NCI-H128 (cell line): ENCODE data around the gene NUP205.
A peak's percentile ranks its signal among the peaks of the same experiment; 100 is the strongest.

Source experiments
- DNase-seq: peaks from one replicate; lab custom pipeline; 2025; ENCODE audit not compliant: unreplicated experiment; lab: John Stamatoyannopoulos, UW

Gene NUP205, protein sequence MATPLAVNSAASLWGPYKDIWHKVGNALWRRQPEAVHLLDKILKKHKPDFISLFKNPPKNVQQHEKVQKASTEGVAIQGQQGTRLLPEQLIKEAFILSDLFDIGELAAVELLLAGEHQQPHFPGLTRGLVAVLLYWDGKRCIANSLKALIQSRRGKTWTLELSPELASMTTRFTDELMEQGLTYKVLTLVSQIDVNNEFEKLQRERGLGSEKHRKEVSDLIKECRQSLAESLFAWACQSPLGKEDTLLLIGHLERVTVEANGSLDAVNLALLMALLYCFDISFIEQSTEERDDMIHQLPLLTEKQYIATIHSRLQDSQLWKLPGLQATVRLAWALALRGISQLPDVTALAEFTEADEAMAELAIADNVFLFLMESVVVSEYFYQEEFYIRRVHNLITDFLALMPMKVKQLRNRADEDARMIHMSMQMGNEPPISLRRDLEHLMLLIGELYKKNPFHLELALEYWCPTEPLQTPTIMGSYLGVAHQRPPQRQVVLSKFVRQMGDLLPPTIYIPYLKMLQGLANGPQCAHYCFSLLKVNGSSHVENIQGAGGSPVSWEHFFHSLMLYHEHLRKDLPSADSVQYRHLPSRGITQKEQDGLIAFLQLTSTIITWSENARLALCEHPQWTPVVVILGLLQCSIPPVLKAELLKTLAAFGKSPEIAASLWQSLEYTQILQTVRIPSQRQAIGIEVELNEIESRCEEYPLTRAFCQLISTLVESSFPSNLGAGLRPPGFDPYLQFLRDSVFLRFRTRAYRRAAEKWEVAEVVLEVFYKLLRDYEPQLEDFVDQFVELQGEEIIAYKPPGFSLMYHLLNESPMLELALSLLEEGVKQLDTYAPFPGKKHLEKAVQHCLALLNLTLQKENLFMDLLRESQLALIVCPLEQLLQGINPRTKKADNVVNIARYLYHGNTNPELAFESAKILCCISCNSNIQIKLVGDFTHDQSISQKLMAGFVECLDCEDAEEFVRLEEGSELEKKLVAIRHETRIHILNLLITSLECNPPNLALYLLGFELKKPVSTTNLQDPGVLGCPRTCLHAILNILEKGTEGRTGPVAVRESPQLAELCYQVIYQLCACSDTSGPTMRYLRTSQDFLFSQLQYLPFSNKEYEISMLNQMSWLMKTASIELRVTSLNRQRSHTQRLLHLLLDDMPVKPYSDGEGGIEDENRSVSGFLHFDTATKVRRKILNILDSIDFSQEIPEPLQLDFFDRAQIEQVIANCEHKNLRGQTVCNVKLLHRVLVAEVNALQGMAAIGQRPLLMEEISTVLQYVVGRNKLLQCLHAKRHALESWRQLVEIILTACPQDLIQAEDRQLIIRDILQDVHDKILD (N-terminal part only)

DNA sequence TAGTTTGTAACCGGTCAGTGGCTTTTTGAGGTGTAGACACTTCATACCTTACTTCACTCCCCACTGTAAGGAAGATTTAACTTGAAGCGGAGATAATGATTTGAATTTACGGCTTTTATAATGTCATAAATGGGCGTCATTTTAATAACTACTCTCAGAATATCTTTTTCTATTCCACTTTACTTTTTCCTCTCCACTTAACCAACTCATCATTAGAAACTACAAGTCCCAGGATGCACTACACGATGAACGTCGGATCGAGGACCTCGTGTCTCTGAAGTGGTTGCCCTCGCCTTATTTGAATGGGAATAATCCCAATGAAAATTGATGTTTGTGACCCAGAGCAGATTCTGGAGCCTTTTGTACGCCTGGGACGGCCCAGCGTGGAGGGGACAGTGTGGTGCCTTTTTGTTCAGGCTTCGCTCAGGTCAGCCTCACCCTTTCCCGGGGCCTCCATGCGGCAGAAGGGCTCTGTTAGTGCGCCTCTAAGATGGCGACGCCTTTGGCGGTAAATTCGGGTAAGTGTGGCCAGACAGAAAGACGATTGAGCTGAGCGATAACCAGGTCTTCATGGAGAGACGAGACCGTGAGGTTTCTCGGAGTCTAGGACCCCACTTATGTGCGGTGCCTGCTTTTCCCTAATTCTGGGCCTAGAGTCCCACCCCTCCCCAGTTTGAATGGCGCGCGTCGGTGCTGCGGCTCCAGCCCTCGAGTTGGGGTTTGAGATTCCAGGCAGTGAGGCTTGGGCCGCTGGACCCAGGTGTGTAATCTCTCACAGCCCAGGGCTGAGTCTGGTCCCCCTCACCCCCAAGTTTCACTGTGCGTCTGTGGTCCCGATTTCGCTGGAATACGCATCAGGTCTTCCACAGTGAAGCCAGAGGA lies at the start of gene NUP205:
Gene NUP205 (plus strand): TSS at position 463 of the 882 bp plus-strand sequence. CDS start 28 bp downstream, at position 491.
- DNase-seq, result peak; percentile 78

DNA sequence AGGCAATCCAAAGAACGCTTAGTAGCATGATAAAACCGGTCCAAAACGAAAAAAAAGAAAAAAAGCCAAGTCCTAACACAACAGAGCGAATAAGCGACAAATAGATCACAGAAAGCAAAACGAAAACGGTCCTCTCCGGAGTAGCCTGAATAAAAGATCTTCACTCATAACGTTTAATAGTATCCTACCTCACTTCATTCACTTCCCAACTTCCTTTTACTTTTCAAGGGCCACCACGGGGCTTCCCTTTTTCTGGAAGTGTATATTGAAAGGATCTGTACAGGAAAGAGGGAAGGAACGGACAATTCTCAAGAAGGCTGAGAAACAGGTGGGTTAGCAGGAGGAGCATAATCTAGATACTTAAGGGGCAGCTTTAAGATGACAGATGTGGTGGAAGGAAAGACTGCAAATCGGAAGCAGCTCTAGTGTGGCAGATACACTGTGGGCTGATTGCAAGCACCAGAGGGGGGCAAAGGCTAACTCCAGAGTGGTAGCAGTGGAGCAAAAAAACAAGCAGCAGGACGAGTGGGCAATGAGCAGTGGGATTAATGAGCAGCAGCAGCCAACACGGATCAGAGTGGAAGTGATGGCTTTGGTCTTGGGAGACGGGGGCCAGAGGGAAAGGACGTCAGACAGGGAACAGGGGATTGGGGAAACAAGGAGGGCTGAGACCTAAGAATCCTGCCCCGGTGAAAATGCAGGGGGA lies 48.7 kb upstream of the NUP205 start:
- DNase-seq, result no peak

DNA sequence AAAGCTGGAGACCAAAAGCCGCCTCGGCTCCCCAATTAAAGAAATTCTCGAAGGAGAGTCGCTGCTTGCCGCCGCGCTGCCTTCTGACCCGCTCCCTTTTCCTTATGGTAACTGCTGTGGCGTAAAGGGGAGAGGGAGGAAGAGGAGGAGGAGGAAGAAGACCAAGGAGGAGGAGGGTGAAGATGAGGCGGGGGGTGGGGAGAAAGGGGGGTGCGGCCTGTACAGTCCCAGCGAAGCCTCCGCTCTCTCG lies 48.2 kb upstream of the NUP205 start:
- DNase-seq, result no peak

DNA sequence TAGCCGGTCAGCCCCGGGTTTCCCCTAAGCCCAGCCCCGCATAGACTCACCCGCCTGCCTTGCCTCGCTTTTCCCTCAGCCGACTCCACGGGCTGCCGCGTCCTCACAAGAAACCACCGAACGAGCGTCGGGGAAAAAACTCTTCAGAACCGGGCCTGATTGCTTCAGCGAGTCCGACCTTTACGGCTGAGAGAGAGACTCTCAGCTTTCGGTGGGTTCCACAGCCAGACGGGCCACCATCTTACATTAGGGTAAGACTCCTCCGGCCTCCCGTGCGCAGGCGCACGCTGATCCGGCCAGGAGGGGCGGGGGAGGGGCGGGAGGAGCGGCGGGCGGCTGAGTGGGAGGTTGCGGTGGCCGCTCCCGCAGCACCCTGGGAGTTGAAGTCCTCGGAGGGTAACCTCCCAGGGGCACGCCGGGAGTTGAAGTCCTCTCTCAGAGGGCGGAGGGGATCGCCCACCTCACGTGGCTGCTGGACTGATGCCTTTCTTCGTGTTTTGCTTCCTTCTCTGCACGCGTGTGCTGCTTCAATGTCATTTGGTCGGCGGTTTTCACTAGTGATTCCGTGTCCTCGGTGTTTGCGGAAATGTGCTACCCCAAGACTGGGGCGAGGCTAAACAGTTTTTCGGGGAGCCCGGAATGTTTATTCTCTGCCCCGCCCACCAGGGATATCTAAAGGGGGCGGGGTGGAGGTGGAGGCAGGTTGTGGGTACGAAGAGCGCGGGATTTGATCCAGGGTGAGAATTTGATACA lies 47.7 kb upstream of the NUP205 start, which contains the start of gene CNOT4:
Gene CNOT4 (minus strand): TSS at position 264 of the 753 bp plus-strand sequence. CDS start 71,771 bp downstream, outside the sequence.
- DNase-seq, result peak; percentile 88

DNA sequence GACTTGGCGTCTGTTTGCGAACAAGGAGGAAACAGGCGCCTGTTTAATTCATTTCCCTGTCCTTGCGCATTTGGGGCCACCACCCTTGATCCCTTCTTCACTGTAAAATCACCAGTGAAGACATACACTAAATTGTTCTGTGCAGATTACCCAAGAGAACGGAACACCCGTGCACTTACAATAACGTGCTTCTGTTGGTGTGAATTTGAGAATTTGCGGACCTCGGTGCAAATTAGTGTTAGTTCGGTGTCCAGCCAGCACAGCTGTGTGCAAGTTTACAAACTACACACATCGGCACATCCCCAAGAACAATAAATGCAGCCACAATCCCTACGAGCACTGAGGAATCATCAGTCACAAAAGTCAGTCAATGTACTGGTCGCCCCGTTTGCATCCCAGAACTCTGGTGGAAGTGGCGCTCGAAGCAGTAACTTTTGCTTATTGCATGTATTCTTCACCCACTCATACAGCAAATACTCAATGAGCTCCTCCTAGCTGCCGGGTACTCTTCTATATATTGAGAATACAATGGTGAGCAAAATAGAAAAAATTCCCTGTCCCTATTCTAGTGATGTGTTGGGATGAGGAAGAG lies 47.0 kb upstream of the NUP205 start:
- DNase-seq, result no peak

DNA sequence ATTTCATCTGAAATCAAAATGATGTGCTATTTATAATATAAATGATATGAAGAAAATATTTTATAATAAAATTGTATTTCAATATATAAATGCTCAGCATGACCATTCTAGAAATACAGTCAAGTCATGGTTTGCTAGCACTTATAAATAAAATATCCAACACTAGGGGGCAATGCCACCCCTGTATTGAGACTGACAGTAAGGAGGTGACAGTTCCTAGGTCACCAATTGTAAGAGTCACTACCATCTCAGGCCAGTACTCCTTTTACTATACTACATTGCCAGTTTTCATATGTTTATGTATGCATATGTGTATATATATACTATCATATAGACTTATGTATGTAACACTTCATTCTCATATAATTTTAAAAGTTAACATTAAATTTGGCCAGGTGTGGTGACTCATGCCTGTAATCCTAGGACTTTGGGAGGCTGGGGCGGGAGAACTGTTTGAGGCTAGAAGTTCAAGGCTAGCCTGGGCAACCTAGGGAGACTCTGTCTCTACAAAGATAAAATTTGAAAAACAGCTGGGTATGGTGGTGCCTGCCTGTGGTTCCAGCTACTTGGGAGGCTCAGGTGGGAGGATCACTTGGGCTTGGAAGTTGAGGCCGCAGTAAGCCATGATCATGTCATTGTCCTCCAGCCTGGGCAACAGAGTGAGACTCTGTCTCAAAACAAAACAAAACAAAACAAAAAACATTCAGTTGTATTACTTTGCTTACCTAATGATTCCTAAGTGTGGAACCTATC lies 45.4 kb upstream of the NUP205 start:
- no peak for DNase-seq

DNA sequence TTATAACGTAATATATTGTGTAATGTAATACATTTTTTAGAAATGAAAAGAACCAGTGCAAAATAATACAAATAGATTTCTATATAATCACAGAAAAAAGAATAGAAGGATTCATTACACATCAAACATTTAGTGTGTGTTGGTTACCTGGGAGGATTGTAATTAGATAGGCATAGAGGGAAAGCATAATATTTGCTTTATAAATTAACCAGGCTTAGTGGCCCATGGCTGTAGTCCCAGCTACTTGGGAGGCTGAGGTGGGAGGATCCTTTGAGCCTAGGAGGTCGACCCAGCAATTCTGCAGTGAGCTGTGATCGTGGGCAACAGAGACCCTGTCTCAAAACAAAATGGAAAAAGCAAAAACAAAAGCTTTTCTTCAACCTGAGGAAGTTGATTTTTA lies 42.9 kb upstream of the NUP205 start:
- DNase-seq, result no peak

DNA sequence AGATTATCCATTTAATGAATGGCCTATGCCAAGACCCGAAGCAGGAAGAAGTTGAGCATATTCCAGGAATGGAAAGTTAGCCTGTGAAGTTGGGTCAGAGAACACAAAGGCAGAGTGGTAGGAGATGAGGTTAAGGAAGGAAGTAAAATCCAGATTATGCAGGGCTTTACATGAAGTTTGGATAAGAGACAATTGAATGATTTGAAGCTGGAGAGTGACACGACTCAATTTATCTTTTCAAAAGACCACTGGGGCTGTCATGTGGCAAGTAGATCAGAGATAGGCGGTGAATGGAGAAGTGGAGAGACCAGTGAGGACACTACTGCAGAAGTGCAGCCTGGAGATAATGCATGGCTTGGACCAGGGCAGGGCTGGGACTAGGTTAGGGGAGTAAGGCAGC lies 40.7 kb upstream of the NUP205 start:
- no peak for DNase-seq

DNA sequence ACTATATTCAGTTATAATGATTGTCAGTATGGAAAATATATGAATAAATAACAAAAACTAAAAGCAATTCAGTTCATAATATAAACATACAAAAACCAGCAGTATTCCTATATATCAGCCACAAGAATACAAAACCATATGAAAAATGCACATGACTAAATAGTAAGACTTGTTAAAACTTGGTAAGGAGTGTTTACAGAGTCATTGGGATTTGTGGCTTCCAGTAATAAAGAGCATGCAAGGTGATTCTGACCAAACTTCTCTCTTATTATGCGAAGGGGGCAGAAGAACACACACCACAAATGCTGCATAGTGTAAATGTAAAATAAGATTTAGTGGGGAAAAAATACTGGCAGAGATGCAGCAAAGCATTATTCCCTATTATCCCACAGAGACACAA lies 39.0 kb upstream of the NUP205 start:
- no peak for DNase-seq

DNA sequence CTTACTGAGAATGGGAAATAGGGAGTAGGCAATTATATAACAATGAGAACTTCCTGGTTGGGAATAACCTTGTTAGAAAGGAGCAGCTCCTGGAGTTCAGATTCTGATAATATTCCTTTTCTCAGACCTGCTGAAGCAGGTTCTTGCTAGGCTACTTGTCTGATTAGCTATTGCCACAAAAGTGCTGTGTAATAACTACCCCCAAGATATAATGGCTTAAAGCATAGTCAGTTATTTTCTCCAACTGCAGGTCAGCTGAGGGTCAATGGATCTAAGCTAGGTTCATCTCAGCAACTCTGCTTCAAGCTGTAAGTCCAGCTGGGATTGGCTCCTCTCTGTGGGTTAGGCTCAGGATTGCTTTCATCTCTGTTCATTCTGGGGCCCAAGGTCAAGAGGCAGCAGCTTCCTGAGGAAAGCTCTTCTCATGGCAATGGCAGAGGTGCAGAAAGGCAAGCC lies 38.5 kb upstream of the NUP205 start:
- no peak for DNase-seq

DNA sequence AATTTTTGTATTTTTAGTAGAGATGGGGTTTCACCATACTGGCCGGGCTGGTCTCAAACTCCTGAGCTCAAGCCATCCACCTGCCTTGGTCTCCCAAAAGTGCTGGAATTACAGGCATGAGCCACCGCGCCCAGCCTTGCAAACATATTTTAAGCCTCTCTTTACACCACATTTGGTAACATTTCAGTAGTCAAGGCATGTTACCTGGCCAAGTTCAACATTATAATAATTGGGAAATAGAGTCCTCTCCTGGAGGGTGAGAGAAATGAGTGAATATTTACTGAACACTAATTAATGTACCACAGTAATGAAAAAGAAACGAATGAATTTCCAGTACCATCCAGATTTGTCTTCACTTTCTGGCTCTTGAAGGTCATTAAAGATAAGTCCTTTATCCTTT lies 37.8 kb upstream of the NUP205 start:
- DNase-seq, result no peak

DNA sequence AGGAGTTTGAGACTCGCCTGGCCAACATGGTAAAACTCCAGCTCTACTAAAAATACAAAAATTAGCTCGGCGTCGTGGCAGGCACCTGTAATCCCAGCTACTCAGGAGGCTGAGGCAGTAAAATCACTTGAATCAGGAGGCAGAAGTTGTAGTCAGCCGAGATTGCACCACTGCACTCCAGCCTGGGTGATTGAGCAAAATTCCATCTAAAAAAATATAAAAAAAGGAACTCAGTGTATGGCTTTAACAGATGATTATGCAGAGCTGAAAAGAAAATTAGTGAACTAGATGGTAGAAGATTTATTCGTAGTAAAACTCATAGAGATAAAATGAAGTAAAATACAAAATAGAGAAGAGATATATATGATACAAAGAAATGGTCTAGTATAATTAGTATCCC lies 35.2 kb upstream of the NUP205 start:
- no peak for DNase-seq

DNA sequence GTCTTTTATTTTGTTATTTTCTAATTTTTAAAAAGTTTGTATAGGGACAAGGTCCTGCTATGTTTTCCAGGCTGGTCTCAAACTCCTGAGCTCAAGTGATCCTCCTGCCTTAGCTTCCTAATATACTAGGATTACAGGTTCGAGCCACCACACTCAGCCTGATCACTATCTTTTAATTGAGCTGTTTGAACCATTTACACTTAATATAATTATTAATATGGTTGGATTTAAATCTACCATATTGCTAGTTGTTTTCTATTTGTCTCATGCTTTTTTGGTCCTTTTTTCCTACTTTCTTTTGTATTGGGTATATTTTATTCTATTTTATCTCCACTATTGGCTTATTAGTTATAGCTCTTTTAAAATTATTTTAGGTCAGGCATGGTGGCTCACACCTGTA lies 34.6 kb upstream of the NUP205 start:
- no peak for DNase-seq

DNA sequence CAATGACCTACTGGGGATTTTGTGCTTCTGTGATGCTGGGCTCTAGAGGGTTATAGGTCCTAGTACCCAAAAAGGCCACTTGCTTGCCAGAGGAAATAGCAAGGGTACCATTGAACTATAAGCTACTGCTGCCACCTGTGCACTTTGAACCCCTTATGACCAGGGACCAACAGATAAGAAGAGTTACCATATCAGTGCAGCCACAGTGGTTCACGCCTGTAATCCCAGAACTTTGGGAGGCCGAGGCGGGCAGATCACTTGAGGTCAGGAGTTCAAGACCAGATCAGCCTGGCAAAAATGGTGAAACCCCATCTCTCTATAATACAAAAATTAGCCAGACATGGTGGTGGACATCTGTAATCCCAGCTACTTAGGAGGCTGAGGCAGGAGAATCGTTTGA lies 32.3 kb upstream of the NUP205 start:
- DNase-seq, result no peak

DNA sequence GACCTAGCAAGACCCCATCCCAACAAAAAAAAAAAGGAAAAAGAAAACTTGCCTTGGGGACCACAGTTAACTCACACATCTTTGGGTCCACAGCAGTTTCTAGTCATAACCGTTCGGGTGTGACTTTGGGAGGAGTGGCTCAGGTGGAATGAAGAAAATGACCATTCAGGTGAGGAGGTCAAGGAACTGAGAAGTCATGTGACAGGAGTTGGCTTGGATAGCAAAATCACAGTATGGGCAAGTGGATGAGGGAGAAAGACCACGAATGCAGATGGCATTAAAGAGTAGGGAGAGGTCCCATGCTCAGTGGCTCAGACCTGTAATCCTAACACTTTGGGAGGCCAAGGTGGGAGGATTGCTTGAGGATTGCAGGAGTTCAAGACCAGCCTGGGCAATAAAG lies 30.7 kb upstream of the NUP205 start:
- no peak for DNase-seq

DNA sequence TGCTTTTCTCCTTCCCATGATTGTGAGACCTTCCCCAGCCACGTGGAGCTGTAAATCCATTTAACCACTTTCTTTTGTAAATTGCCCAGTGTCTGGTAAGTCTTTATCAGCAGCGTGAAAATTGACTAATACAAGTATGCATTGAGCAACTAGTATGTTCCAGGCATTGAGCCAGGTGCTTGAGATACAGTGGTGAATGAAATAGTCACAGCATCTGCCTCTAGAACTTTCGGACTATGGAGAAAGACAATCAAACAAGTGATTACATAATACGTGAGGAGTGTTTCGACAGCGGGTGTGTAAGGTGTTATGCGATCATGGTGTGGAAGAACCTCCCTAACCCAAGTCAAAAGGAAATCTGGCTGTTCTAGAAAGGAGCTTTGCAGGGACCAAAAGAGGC lies 21.6 kb upstream of the NUP205 start:
- DNase-seq, result no peak

DNA sequence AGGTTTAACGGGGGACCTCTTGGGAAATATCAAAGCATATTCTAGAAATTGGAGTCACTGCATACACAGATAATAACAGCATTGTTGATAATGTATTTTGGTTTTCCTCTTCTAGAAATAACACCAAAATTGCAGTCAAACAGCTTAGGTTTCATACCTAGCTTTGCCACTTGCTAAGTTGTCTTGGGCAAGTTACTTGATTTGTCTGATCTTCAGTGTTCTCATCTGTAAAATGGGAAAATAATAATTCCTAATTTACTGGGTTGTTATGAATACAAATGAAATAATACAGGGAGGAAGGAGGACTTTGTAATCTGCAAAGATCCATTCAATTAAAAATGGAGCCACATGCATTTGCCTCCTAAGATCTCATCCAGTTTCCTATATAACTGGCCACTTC lies 20.3 kb upstream of the NUP205 start:
- DNase-seq, result no peak

DNA sequence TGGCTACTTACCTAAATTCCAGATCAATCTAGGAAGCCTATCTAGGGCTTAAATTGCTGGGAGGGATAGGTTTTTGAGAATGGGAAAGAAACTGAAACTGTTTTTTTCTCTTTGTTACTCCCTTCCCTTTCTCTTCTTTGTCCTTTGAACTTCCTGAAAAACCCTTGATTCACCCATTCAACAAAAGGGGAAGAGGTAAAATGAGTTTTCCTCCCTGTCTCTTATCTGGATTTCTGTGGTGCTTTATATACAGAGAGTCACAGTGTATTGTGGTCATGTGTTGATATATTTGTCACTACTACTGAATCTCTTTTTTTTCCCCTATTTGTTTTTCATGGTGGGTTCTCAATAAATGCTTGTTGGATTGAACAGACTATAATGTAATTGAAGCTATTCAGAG lies 19.8 kb upstream of the NUP205 start:
- DNase-seq, result no peak
